ENCODE data around the gene CHERP.

DNA sequence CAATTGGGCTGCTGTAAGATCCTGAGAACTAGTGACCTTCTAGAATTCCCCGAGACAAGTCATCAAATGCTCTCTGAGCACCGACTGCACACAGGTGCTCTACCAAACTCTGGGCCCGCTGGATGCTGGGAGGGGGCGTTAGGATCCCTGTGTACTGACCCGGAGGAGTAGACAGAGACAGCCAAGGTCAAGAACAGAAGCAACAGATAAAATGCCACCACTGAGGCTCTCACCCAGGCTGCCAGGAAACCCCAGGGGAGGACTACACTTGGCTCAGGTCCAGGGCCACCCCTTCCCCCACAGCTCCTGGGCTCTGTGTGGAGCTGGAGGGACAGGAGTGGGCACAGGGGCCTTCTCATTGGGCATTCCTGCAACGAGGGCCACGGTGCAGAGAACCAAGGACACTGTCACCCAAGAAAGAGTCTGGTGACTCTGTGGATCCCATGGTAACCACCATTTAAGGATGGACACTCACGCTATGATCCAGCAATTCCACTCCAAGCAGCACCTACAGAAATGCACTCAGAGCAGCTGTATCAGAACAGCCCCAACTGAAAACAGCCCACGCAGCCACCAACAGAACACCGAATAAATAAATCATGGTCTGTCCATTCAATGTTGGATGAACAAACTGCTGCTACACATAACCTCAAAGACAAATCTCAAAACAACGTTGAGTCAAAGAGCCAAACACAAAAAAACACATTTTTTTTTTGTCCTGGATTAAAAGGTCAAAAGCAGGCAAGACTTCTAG, 46.8 kb upstream of the CHERP start:
- TF ChIP-seq, protein P1, sequence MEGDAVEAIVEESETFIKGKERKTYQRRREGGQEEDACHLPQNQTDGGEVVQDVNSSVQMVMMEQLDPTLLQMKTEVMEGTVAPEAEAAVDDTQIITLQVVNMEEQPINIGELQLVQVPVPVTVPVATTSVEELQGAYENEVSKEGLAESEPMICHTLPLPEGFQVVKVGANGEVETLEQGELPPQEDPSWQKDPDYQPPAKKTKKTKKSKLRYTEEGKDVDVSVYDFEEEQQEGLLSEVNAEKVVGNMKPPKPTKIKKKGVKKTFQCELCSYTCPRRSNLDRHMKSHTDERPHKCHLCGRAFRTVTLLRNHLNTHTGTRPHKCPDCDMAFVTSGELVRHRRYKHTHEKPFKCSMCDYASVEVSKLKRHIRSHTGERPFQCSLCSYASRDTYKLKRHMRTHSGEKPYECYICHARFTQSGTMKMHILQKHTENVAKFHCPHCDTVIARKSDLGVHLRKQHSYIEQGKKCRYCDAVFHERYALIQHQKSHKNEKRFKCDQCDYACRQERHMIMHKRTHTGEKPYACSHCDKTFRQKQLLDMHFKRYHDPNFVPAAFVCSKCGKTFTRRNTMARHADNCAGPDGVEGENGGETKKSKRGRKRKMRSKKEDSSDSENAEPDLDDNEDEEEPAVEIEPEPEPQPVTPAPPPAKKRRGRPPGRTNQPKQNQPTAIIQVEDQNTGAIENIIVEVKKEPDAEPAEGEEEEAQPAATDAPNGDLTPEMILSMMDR (IDR thresholded peaks at IDR 0.05): no peak
- TF ChIP-seq POLR2A (IDR thresholded peaks at IDR 0.05): no peak
